Neural progenitor cell (in vitro differentiated cells): ENCODE data around the gene FASLG. TPM values are rescaled to one million over a fixed set of nuclear protein-coding genes. Genes with fewer than 3 reads are reported as not detected.

Experiments
- DNase-seq: peaks from one replicate; pipeline ENCODE4 v3.0.0-alpha.2; 2016; ENCODE audit warnings: low spot score
- H2AFZ ChIP-seq: fragments of 200-600 bp; sonication (generic); replicated peaks from 2 replicates; pipeline ENCODE4 v1.6.1; 2016; ENCODE audit warnings: antibody characterized with exemption
- H3F3A ChIP-seq: fragments of 200-600 bp; sonication (generic); 2 replicates; pipeline ENCODE4 v1.6.1; 2016; ENCODE audit warnings: antibody characterized with exemption, low read depth
- H3K27ac ChIP-seq: fragments of 200-600 bp; sonication (generic); 2 replicates; pipeline ENCODE4 v1.5.1; 2016; ENCODE audit warnings: mild to moderate bottlenecking
- H3K27me3 ChIP-seq: fragments of 200-600 bp; sonication (generic); 2 replicates; pipeline ENCODE4 v1.6.1; 2016; ENCODE audit warnings: mild to moderate bottlenecking, moderate library complexity
- H3K36me3 ChIP-seq: fragments of 200-600 bp; sonication (generic); 2 replicates; pipeline ENCODE4 v1.5.1; 2016
- H3K4me1 ChIP-seq: fragments of 200-600 bp; sonication (generic); 2 replicates; pipeline ENCODE4 v1.6.1; 2016; ENCODE audit warnings: mixed run types
- H3K4me2 ChIP-seq: fragments of 200-600 bp; sonication (generic); 2 replicates; pipeline ENCODE4 v1.6.1; 2016
- H3K4me3 ChIP-seq: fragments of 200-600 bp; sonication (generic); 2 replicates; pipeline ENCODE4 v1.5.1; 2016
- H3K79me2 ChIP-seq: fragments of 200-600 bp; sonication (generic); 2 replicates; pipeline ENCODE4 v1.6.1; 2016; ENCODE audit warnings: low read depth
- H3K9ac ChIP-seq: fragments of 200-600 bp; sonication (generic); 2 replicates; pipeline ENCODE4 v1.6.1; 2016
- H3K9me3 ChIP-seq: fragments of 200-600 bp; sonication (generic); 2 replicates; pipeline ENCODE4 v1.5.1; 2016; ENCODE audit warnings: low read depth
- H4K20me1 ChIP-seq: fragments of 200-600 bp; sonication (generic); 2 replicates; pipeline ENCODE4 v1.6.1; 2016; ENCODE audit warnings: low read depth
- H3K27ac Mint-ChIP-seq: 3 replicates; pipeline ENCODE4 v1.8.0; 2021; ENCODE audit warnings: mixed read lengths
- H3K27me3 Mint-ChIP-seq: 2 replicates; pipeline ENCODE4 v1.8.0; 2022; ENCODE audit warnings: low read depth, mild to moderate bottlenecking, inconsistent platforms, moderate library complexity, mixed read lengths; ENCODE audit not compliant: insufficient read depth
- H3K36me3 Mint-ChIP-seq: 3 replicates; pipeline ENCODE4 v1.8.0; 2021; ENCODE audit warnings: mixed read lengths
- H3K4me1 Mint-ChIP-seq: 3 replicates; pipeline ENCODE4 v1.8.0; 2021; ENCODE audit warnings: mixed read lengths
- H3K4me3 Mint-ChIP-seq: 3 replicates; pipeline ENCODE4 v1.8.0; 2021; ENCODE audit warnings: mild to moderate bottlenecking, moderate library complexity, mixed read lengths
- H3K9me3 Mint-ChIP-seq: 3 replicates; pipeline ENCODE4 v1.8.0; 2020; ENCODE audit warnings: mixed read lengths
- EZH2 ChIP-seq: fragments of 200-600 bp; sonication (generic); IDR thresholded peaks from 2 replicates; pipeline ENCODE4 v1.6.1; 2017; ENCODE audit warnings: antibody characterized with exemption, mild to moderate bottlenecking, moderate library complexity
- EZH2phosphoT487 ChIP-seq: fragments of 200-600 bp; sonication (generic); IDR thresholded peaks from 2 replicates; pipeline ENCODE4 v1.6.1; 2017; ENCODE audit warnings: antibody characterized with exemption
- total RNA-seq: library from RNA; depleted of rRNA; stranded (reverse); fragments of >200 nt; gene quantifications from 2 replicates; pipeline ENCODE4 v1.2.3, GENCODE V29; 2015; ENCODE audit warnings: low replicate concordance
- TF ChIP-seq, protein P1 (sequence below): fragments of 200-600 bp; sonication (generic); IDR thresholded peaks from 2 replicates; pipeline ENCODE4 v1.5.1; 2017; ENCODE audit warnings: antibody characterized with exemption, mild to moderate bottlenecking

Gene FASLG
- total RNA-seq, 1 donor from 2014 or later, result not detected

DNA sequence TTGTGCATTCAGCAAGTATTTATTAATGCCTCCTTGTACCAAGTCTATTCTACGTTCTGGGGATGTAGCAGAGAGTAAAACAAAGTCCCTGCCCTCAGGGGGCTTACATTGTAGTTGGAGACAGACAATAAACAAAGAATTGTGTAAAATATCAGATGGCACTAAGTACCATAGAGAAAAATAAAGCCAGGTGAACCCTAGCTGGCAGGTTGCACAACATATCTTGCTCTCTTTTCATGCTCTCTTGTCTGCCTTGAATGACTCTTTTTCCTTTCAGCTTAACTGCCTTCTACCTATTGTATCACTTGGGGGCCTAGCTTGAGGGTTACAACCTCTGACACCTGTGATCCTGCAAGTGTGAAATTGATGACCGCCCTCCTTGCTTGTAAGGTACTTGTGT, 20.7 kb upstream of the FASLG start:
- Mint-ChIP-seq H3K4me3 (no peak overlapping the region), H3K27me3 (peaks cover 2% of the 10 kb centered on the region), H3K27ac (no peak overlapping the region), H3K36me3 (no peaks in the 10 kb centered on the region), H3K9me3 (peaks cover 6% of the 10 kb centered on the region), H3K4me1 (peaks cover 10% of the 10 kb centered on the region)
- TF ChIP-seq, protein P1, sequence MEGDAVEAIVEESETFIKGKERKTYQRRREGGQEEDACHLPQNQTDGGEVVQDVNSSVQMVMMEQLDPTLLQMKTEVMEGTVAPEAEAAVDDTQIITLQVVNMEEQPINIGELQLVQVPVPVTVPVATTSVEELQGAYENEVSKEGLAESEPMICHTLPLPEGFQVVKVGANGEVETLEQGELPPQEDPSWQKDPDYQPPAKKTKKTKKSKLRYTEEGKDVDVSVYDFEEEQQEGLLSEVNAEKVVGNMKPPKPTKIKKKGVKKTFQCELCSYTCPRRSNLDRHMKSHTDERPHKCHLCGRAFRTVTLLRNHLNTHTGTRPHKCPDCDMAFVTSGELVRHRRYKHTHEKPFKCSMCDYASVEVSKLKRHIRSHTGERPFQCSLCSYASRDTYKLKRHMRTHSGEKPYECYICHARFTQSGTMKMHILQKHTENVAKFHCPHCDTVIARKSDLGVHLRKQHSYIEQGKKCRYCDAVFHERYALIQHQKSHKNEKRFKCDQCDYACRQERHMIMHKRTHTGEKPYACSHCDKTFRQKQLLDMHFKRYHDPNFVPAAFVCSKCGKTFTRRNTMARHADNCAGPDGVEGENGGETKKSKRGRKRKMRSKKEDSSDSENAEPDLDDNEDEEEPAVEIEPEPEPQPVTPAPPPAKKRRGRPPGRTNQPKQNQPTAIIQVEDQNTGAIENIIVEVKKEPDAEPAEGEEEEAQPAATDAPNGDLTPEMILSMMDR, result no peak
- no peak for TF ChIP-seq EZH2phosphoT487
- TF ChIP-seq EZH2, result no peak
- Histone ChIP-seq H3K36me3 (no peaks in the 10 kb centered on the region), H3K27me3 (no peaks in the 10 kb centered on the region), H3K4me1 (no peaks in the 10 kb centered on the region), H3K4me2 (no peak overlapping the region), H4K20me1 (no peaks in the 10 kb centered on the region), H2AFZ (no peak overlapping the region), H3K27ac (no peak overlapping the region), H3F3A (no peaks in the 10 kb centered on the region), H3K9me3 (no peaks in the 10 kb centered on the region), H3K79me2 (no peaks in the 10 kb centered on the region), H3K4me3 (no peak overlapping the region), H3K9ac (no peak overlapping the region)
- no peak for DNase-seq

DNA sequence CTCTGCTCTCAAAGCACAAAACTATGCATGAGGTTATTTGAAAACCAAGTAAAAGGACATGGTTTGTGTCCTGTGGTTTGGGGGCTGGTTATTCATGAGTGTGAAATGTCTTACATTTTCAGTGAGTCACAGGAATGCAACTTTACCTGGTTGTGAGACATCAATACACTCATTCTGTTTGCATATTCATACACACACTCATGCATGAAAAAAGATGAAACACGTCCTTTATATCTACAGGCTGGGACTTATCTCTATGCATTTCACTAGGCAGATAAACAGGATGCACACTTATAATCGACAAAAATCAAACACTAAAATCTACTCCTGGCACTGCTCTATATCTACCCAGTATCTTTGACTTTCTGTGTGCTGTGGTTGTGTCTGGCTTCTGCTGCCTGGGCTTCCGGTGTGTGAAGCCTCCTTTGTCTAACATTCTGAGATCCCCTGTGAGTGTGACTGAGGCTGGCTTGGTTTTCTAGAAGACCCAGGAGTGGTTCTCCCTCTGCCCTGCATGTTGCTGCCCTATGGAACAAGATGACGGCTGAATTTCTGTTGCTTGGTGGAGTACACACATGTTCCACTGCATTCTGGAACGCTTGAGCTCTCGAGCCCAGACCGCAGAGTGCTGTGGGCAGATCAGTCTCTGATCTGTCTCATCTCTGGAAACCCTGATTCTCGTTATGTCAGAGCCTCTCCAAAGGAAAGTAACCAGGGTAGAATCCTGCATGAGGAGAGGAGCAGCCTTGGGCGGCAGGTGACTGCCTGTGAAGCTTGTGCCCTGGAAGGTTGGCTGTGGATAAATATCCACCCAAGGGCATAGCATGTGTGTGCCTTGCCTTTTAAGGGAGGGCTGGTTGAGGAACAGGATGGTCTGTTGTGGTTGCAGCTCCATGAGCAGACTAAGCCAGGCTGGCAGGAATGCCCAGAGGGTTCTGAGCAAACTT, 19.7 kb upstream of the FASLG start:
- H3K4me3 ChIP-seq, result no peak overlapping the region
- no peak overlapping the region for H3K27ac ChIP-seq
- TF ChIP-seq, protein P1, result no peak
- TF ChIP-seq EZH2phosphoT487 (no peak), EZH2 (no peak)
- no peaks in the 10 kb centered on the region for H3K79me2 ChIP-seq
- DNase-seq, result no peak
- Mint-ChIP-seq H3K9me3 (peaks cover 4% of the 10 kb centered on the region), H3K36me3 (no peaks in the 10 kb centered on the region), H3K4me1 (peaks cover 10% of the 10 kb centered on the region), H3K27me3 (peaks cover 3% of the 10 kb centered on the region), H3K27ac (peak overlapping the region; percentile 50), H3K4me3 (no peak overlapping the region)
- no peaks in the 10 kb centered on the region for H3K36me3 ChIP-seq
- no peak overlapping the region for H3K4me2 ChIP-seq
- no peaks in the 10 kb centered on the region for H3F3A ChIP-seq
- no peaks in the 10 kb centered on the region for H3K9me3 ChIP-seq
- H2AFZ ChIP-seq, result no peak overlapping the region
- no peaks in the 10 kb centered on the region for H4K20me1 ChIP-seq
- H3K9ac ChIP-seq, result no peak overlapping the region
- no peaks in the 10 kb centered on the region for H3K27me3 ChIP-seq
- H3K4me1 ChIP-seq, result no peaks in the 10 kb centered on the region

DNA sequence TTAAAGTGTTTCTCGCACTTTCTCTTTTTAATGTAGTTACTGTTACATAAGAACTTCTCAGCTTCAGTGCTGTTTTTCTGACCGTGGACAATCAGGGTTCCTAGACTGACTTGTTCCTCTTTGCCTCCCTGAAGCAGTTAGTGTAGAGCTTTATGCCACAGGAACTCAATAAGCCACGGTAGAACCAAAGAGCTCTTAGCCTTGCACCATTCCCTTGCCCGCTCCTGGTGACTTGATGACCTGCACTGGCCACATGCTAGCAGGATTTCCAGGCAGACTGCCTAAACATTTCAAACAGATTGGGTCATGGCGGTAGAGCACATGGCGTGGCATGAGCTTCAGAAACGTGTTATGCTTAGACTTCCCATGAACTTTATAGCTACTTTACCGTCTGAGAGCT, 18.8 kb upstream of the FASLG start:
- no peak overlapping the region for H2AFZ ChIP-seq
- Mint-ChIP-seq H3K27me3 (peaks cover 8% of the 10 kb centered on the region), H3K36me3 (no peaks in the 10 kb centered on the region), H3K27ac (no peak overlapping the region), H3K4me3 (no peak overlapping the region), H3K4me1 (peaks cover 10% of the 10 kb centered on the region), H3K9me3 (peaks cover 4% of the 10 kb centered on the region)
- H3K9ac ChIP-seq, result no peak overlapping the region
- H3K79me2 ChIP-seq, result no peaks in the 10 kb centered on the region
- H3K4me1 ChIP-seq, result no peaks in the 10 kb centered on the region
- H3K27me3 ChIP-seq, result no peaks in the 10 kb centered on the region
- TF ChIP-seq EZH2 (no peak), EZH2phosphoT487 (no peak)
- no peaks in the 10 kb centered on the region for H3F3A ChIP-seq
- no peak overlapping the region for H3K27ac ChIP-seq
- no peaks in the 10 kb centered on the region for H4K20me1 ChIP-seq
- no peak overlapping the region for H3K4me3 ChIP-seq
- no peak for DNase-seq
- H3K4me2 ChIP-seq, result no peak overlapping the region
- H3K36me3 ChIP-seq, result no peaks in the 10 kb centered on the region
- H3K9me3 ChIP-seq, result no peaks in the 10 kb centered on the region

DNA sequence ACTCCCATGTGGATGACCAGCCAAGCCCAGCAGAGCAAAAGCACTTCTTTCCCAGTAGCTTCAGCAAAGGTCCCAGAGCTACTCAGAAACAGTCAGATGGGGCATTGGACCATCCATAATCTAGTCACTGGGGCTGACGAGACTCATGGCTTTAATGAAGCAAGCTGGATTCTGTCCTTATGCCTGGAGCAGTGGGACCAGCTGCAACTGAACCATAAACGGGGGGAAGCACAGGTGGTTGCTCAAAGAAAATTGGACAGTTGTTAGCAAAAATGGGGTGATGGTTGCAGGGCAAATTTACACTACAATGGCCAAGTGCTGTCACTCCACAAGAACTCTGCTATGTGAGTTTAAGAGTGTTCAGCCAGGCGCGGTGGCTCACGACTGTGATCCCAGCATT, 17.4 kb upstream of the FASLG start:
- H3K4me1 Mint-ChIP-seq, result peaks cover 10% of the 10 kb centered on the region
- H3K9me3 Mint-ChIP-seq, result no peaks in the 10 kb centered on the region
- TF ChIP-seq, protein P1, result no peak
- no peak for TF ChIP-seq EZH2
- TF ChIP-seq EZH2phosphoT487, result no peak

More for the DNA sequence above, 17.4 kb upstream of the FASLG start:
- no peaks in the 10 kb centered on the region for H3F3A ChIP-seq
- Mint-ChIP-seq H3K27me3 (peaks cover 8% of the 10 kb centered on the region), H3K4me3 (no peak overlapping the region), H3K27ac (no peak overlapping the region), H3K36me3 (no peaks in the 10 kb centered on the region)
- no peaks in the 10 kb centered on the region for H4K20me1 ChIP-seq
- no peaks in the 10 kb centered on the region for H3K4me1 ChIP-seq
- no peak overlapping the region for H3K4me2 ChIP-seq
- no peaks in the 10 kb centered on the region for H3K27me3 ChIP-seq
- H3K4me3 ChIP-seq, result no peak overlapping the region
- no peak overlapping the region for H3K9ac ChIP-seq
- H3K36me3 ChIP-seq, result no peaks in the 10 kb centered on the region
- DNase-seq, result no peak
- no peak overlapping the region for H2AFZ ChIP-seq
- H3K9me3 ChIP-seq, result no peaks in the 10 kb centered on the region
- no peaks in the 10 kb centered on the region for H3K79me2 ChIP-seq
- no peak overlapping the region for H3K27ac ChIP-seq
